ENCODE measurements around the gene RBM24.

GRCh38 chr6:17300637-17301036 lies 19.5 kb downstream of the RBM24 start:
- TF ChIP-seq, protein P1, sequence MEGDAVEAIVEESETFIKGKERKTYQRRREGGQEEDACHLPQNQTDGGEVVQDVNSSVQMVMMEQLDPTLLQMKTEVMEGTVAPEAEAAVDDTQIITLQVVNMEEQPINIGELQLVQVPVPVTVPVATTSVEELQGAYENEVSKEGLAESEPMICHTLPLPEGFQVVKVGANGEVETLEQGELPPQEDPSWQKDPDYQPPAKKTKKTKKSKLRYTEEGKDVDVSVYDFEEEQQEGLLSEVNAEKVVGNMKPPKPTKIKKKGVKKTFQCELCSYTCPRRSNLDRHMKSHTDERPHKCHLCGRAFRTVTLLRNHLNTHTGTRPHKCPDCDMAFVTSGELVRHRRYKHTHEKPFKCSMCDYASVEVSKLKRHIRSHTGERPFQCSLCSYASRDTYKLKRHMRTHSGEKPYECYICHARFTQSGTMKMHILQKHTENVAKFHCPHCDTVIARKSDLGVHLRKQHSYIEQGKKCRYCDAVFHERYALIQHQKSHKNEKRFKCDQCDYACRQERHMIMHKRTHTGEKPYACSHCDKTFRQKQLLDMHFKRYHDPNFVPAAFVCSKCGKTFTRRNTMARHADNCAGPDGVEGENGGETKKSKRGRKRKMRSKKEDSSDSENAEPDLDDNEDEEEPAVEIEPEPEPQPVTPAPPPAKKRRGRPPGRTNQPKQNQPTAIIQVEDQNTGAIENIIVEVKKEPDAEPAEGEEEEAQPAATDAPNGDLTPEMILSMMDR (IDR thresholded peaks at IDR 0.05) = no peak
- TF ChIP-seq POLR2AphosphoS5 (IDR thresholded peaks at IDR 0.05) (no peak), EP300 (IDR thresholded peaks at IDR 0.05) (no peak), POLR2A (IDR thresholded peaks at IDR 0.05; ENCODE audit: low read depth) (no peak)
